HEK293 (cell line): ENCODE data around the gene TP53BP2.

Experiments
- GLIS1 ChIP-seq: fragments of 450-650 bp; formaldehyde crosslinking; IDR thresholded peaks from 2 replicates; pipeline ENCODE4 v1.5.1; 2016; ENCODE audit warnings: missing biosample characterization, missing genetic modification characterization
- KLF1 ChIP-seq: fragments of 450-650 bp; formaldehyde crosslinking; IDR thresholded peaks from 2 replicates; pipeline ENCODE4 v1.5.1; 2016; ENCODE audit warnings: missing biosample characterization, missing genetic modification characterization
- KLF7 ChIP-seq: fragments of 450-650 bp; formaldehyde crosslinking; IDR thresholded peaks from 2 replicates; pipeline ENCODE4 v1.5.1; 2016; ENCODE audit warnings: missing biosample characterization, missing genetic modification characterization, borderline replicate concordance
- MEIS1 ChIP-seq: sonication (generic); formaldehyde crosslinking; IDR thresholded peaks from 2 replicates; pipeline ENCODE4 v1.8.1; 2022; ENCODE audit warnings: missing genetic modification reagents, mild to moderate bottlenecking, borderline replicate concordance
- OSR2 ChIP-seq: fragments of 450-650 bp; formaldehyde crosslinking; IDR thresholded peaks from 2 replicates; pipeline ENCODE4 v1.5.1; 2016; ENCODE audit warnings: missing biosample characterization, missing genetic modification characterization
- RBAK ChIP-seq: fragments of 450-650 bp; formaldehyde crosslinking; IDR thresholded peaks from 2 replicates; pipeline ENCODE4 v1.5.1; 2016; ENCODE audit warnings: missing biosample characterization, missing genetic modification characterization
- SCRT1 ChIP-seq: fragments of 450-650 bp; formaldehyde crosslinking; IDR thresholded peaks from 2 replicates; pipeline ENCODE4 v1.5.1; 2016; ENCODE audit warnings: missing biosample characterization, missing genetic modification characterization, borderline replicate concordance
- SP3 ChIP-seq: fragments of 450-650 bp; formaldehyde crosslinking; IDR thresholded peaks from 2 replicates; pipeline ENCODE4 v1.5.1; 2016; ENCODE audit warnings: missing biosample characterization, missing genetic modification characterization
- SP7 ChIP-seq: fragments of 450-650 bp; formaldehyde crosslinking; IDR thresholded peaks from 2 replicates; pipeline ENCODE4 v1.5.1; 2016; ENCODE audit warnings: missing biosample characterization, missing genetic modification characterization
- WT1 ChIP-seq: fragments of 450-650 bp; formaldehyde crosslinking; IDR thresholded peaks from 2 replicates; pipeline ENCODE4 v1.5.1; 2016; ENCODE audit warnings: missing biosample characterization, missing genetic modification characterization
- YY1 ChIP-seq: fragments of 450-650 bp; formaldehyde crosslinking; IDR thresholded peaks from 2 replicates; pipeline ENCODE4 v1.5.1; 2018; ENCODE audit warnings: missing biosample characterization, missing genetic modification characterization
- ZBTB17 ChIP-seq: fragments of 450-650 bp; formaldehyde crosslinking; IDR thresholded peaks from 2 replicates; pipeline ENCODE4 v1.5.1; 2016; ENCODE audit warnings: missing biosample characterization, missing genetic modification characterization
- ZEB2 ChIP-seq: fragments of 450-650 bp; formaldehyde crosslinking; IDR thresholded peaks from 2 replicates; pipeline ENCODE4 v1.5.1; 2016; ENCODE audit warnings: missing biosample characterization, missing genetic modification characterization
- ZNF138 ChIP-seq: fragments of 450-650 bp; formaldehyde crosslinking; IDR thresholded peaks from 2 replicates; pipeline ENCODE4 v1.5.1; 2016; ENCODE audit warnings: missing biosample characterization, missing genetic modification characterization, borderline replicate concordance
- ZNF366 ChIP-seq: fragments of 450-650 bp; formaldehyde crosslinking; conservative IDR thresholded peaks from 2 replicates; pipeline ENCODE4 v1.5.1; 2016; ENCODE audit warnings: missing biosample characterization, missing genetic modification characterization
- ZNF423 ChIP-seq: fragments of 450-650 bp; formaldehyde crosslinking; IDR thresholded peaks from 2 replicates; pipeline ENCODE4 v1.5.1; 2016; ENCODE audit warnings: missing biosample characterization, missing genetic modification characterization
- ZNF426 ChIP-seq: fragments of 450-650 bp; formaldehyde crosslinking; IDR thresholded peaks from 2 replicates; pipeline ENCODE4 v1.5.1; 2017; ENCODE audit warnings: missing biosample characterization, missing genetic modification characterization, mild to moderate bottlenecking, inconsistent platforms, moderate library complexity
- ZNF473 ChIP-seq: fragments of 450-650 bp; formaldehyde crosslinking; IDR thresholded peaks from 2 replicates; pipeline ENCODE4 v1.5.1; 2017; ENCODE audit warnings: missing biosample characterization, missing genetic modification characterization
- ZNF529 ChIP-seq: fragments of 450-650 bp; formaldehyde crosslinking; IDR thresholded peaks from 2 replicates; pipeline ENCODE4 v1.5.1; 2017; ENCODE audit warnings: missing genetic modification characterization, missing biosample characterization; ENCODE audit not compliant: insufficient replicate concordance
- ZNF561 ChIP-seq: fragments of 450-650 bp; IDR thresholded peaks from 2 replicates; pipeline ENCODE4 v1.5.1; 2018; ENCODE audit warnings: missing biosample characterization, missing genetic modification characterization, borderline replicate concordance
- ZNF621 ChIP-seq: fragments of 450-650 bp; formaldehyde crosslinking; IDR thresholded peaks from 2 replicates; pipeline ENCODE4 v1.5.1; 2017; ENCODE audit warnings: missing biosample characterization, missing genetic modification characterization
- ZNF660 ChIP-seq: fragments of 450-650 bp; IDR thresholded peaks from 2 replicates; pipeline ENCODE4 v1.5.1; 2018; ENCODE audit warnings: missing biosample characterization, mild to moderate bottlenecking, missing genetic modification characterization
- ZNF670 ChIP-seq: fragments of 450-650 bp; formaldehyde crosslinking; IDR thresholded peaks from 2 replicates; pipeline ENCODE4 v1.5.1; 2016; ENCODE audit warnings: missing biosample characterization, missing genetic modification characterization, low read depth
- ZNF776 ChIP-seq: fragments of 450-650 bp; formaldehyde crosslinking; IDR thresholded peaks from 2 replicates; pipeline ENCODE4 v1.5.0; 2017; ENCODE audit warnings: missing biosample characterization, missing genetic modification characterization, borderline replicate concordance
- ZXDB ChIP-seq: fragments of 450-650 bp; formaldehyde crosslinking; IDR thresholded peaks from 2 replicates; pipeline ENCODE4 v1.5.1; 2016; ENCODE audit warnings: missing biosample characterization, missing genetic modification characterization
- TF ChIP-seq, protein P1 (sequence below): fragments of 450-650 bp; formaldehyde crosslinking; conservative IDR thresholded peaks from 2 replicates; pipeline ENCODE4 v1.5.1; 2016; ENCODE audit warnings: low read depth, missing biosample characterization, missing genetic modification characterization
- TF ChIP-seq, protein P2 (sequence below): fragments of 450-650 bp; formaldehyde crosslinking; IDR thresholded peaks from 2 replicates; pipeline ENCODE4 v1.5.1; 2016; ENCODE audit warnings: missing biosample characterization, missing genetic modification characterization
- TF ChIP-seq, protein P3 (sequence below): fragments of 450-650 bp; formaldehyde crosslinking; optimal IDR thresholded peaks from 2 replicates; pipeline ENCODE3; 2016; ENCODE audit warnings: missing biosample characterization, mild to moderate bottlenecking, missing genetic modification characterization
- TF ChIP-seq, protein P4 (sequence below): fragments of 450-650 bp; formaldehyde crosslinking; IDR thresholded peaks from 2 replicates; pipeline ENCODE4 v1.5.1; 2016; ENCODE audit warnings: missing biosample characterization, missing genetic modification characterization

The TP53BP2 gene

DNA sequence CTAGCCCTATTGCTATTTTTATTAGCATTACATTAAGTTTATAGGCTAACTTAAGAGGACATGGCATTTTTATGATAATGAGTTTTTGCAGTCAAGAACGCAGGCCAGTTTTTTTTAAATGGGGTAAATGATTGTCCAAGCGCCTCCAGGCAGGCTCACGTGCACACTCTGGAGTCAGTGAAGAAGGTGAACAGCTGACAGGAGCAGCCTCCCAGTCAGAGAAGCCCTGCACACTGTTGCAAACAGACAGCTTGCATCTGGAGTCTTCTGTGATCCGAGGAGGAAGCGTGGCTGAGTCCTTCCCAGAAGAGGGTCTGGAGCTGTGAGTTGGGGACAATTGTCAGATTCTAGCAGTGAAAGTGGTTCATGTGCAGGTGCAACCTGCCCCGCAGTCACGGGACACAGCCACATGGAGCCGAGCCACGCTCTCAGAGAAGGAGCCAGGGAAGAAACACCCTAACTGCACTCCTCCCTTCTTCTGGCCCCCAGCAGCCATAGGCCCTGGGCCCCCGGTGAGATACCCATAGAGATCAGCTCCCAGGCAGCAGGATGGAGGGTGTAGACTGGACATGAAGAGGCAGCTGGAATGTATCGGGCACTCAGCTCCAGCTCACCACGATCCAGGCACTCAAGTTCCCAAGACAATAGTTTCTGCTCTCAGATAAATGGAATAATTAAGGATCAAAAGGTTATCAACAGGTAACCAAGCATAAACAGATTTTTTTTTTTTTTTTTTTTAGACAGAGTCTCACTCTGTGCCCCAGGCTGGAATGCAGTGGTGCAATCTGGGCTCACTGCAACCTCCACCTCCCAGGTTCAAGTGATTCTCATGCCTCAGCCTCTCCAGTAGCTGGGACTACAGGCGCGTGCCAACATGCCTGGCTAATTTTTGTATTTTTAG lies 107.0 kb downstream of the TP53BP2 start (continued):
- TF ChIP-seq WT1 (tag by site-specific recombination): peak; percentile 80
- no peak for TF ChIP-seq ZNF138
- TF ChIP-seq ZEB2 (tag by site-specific recombination): peak; percentile 54
- TF ChIP-seq SCRT1 (tag by site-specific recombination): peak; percentile 92
- no peak for TF ChIP-seq ZNF529 (tag by site-specific recombination)
- TF ChIP-seq KLF1 (tag by site-specific recombination): no peak
- no peak for TF ChIP-seq KLF7 (tag by site-specific recombination)
- TF ChIP-seq, protein P1, sequence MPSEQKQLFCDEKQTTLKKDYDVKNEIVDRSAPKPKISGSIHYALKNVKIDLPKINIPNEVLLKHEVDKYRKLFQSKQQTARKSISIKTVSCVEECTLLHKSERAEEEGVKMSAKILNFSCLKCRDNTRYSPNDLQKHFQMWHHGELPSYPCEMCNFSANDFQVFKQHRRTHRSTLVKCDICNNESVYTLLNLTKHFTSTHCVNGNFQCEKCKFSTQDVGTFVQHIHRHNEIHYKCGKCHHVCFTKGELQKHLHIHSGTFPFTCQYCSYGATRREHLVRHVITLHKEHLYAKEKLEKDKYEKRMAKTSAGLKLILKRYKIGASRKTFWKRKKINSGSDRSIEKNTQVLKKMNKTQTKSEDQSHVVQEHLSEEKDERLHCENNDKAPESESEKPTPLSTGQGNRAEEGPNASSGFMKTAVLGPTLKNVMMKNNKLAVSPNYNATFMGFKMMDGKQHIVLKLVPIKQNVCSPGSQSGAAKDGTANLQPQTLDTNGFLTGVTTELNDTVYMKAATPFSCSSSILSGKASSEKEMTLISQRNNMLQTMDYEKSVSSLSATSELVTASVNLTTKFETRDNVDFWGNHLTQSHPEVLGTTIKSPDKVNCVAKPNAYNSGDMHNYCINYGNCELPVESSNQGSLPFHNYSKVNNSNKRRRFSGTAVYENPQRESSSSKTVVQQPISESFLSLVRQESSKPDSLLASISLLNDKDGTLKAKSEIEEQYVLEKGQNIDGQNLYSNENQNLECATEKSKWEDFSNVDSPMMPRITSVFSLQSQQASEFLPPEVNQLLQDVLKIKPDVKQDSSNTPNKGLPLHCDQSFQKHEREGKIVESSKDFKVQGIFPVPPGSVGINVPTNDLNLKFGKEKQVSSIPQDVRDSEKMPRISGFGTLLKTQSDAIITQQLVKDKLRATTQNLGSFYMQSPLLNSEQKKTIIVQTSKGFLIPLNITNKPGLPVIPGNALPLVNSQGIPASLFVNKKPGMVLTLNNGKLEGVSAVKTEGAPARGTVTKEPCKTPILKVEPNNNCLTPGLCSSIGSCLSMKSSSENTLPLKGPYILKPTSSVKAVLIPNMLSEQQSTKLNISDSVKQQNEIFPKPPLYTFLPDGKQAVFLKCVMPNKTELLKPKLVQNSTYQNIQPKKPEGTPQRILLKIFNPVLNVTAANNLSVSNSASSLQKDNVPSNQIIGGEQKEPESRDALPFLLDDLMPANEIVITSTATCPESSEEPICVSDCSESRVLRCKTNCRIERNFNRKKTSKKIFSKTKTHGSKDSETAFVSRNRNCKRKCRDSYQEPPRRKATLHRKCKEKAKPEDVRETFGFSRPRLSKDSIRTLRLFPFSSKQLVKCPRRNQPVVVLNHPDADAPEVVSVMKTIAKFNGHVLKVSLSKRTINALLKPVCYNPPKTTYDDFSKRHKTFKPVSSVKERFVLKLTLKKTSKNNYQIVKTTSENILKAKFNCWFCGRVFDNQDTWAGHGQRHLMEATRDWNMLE (tag by site-specific recombination): no peak
- TF ChIP-seq, protein P2, sequence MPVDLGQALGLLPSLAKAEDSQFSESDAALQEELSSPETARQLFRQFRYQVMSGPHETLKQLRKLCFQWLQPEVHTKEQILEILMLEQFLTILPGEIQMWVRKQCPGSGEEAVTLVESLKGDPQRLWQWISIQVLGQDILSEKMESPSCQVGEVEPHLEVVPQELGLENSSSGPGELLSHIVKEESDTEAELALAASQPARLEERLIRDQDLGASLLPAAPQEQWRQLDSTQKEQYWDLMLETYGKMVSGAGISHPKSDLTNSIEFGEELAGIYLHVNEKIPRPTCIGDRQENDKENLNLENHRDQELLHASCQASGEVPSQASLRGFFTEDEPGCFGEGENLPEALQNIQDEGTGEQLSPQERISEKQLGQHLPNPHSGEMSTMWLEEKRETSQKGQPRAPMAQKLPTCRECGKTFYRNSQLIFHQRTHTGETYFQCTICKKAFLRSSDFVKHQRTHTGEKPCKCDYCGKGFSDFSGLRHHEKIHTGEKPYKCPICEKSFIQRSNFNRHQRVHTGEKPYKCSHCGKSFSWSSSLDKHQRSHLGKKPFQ (tag by site-specific recombination): peak; percentile 39; the same call in 1 of the 2 replicates
- TF ChIP-seq, protein P3, sequence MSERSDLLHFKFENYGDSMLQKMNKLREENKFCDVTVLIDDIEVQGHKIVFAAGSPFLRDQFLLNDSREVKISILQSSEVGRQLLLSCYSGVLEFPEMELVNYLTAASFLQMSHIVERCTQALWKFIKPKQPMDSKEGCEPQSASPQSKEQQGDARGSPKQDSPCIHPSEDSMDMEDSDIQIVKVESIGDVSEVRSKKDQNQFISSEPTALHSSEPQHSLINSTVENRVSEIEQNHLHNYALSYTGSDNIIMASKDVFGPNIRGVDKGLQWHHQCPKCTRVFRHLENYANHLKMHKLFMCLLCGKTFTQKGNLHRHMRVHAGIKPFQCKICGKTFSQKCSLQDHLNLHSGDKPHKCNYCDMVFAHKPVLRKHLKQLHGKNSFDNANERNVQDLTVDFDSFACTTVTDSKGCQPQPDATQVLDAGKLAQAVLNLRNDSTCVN (tag by site-specific recombination): peak; percentile 19
- TF ChIP-seq OSR2: peak; percentile 86
- TF ChIP-seq ZNF366: peak; percentile 35; the same call in 1 of the 2 replicates
- TF ChIP-seq SP7 (tag by site-specific recombination): peak; percentile 31; the same call in 1 of the 2 replicates
- no peak for TF ChIP-seq SP3 (tag by site-specific recombination)
- no peak for TF ChIP-seq ZNF776
- TF ChIP-seq RBAK (tag by site-specific recombination): no peak
- no peak for TF ChIP-seq YY1 (tag by site-specific recombination)
- no peak for TF ChIP-seq ZNF426 (tag by site-specific recombination)
- TF ChIP-seq ZNF660 (tag by site-specific recombination): no peak
- no peak for TF ChIP-seq ZNF473
- TF ChIP-seq MEIS1 (CRISPR knock-in tag): no peak
- TF ChIP-seq ZNF561 (tag by site-specific recombination): peak; percentile 57; the same call in 1 of the 2 replicates
- peak; percentile 84 for TF ChIP-seq GLIS1 (tag by site-specific recombination)
- 0 out of 2 replicates have a peak, but pooled peaks have one; percentile 61 for TF ChIP-seq ZNF423 (tag by site-specific recombination)
- no peak for TF ChIP-seq ZNF621 (tag by site-specific recombination)
- TF ChIP-seq, protein P4, sequence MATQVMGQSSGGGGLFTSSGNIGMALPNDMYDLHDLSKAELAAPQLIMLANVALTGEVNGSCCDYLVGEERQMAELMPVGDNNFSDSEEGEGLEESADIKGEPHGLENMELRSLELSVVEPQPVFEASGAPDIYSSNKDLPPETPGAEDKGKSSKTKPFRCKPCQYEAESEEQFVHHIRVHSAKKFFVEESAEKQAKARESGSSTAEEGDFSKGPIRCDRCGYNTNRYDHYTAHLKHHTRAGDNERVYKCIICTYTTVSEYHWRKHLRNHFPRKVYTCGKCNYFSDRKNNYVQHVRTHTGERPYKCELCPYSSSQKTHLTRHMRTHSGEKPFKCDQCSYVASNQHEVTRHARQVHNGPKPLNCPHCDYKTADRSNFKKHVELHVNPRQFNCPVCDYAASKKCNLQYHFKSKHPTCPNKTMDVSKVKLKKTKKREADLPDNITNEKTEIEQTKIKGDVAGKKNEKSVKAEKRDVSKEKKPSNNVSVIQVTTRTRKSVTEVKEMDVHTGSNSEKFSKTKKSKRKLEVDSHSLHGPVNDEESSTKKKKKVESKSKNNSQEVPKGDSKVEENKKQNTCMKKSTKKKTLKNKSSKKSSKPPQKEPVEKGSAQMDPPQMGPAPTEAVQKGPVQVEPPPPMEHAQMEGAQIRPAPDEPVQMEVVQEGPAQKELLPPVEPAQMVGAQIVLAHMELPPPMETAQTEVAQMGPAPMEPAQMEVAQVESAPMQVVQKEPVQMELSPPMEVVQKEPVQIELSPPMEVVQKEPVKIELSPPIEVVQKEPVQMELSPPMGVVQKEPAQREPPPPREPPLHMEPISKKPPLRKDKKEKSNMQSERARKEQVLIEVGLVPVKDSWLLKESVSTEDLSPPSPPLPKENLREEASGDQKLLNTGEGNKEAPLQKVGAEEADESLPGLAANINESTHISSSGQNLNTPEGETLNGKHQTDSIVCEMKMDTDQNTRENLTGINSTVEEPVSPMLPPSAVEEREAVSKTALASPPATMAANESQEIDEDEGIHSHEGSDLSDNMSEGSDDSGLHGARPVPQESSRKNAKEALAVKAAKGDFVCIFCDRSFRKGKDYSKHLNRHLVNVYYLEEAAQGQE (tag by site-specific recombination): no peak
- peak; percentile 49; the same call in 1 of the 2 replicates for TF ChIP-seq ZBTB17
- TF ChIP-seq ZNF670 (tag by site-specific recombination): no peak
- 0 out of 2 replicates have a peak, but pooled peaks have one; percentile 29 for TF ChIP-seq ZXDB
